Measurements from ENCODE around the gene ITSN2. TPM values are rescaled to one million over a fixed set of nuclear protein-coding genes. Genes with fewer than 3 reads are reported as not detected.

The ITSN2 gene
- total and polyA plus RNA-seq, 2 of the 8 experiments (the other 6 are each of a cell fraction or from before 2014, with no cell fraction given) = 9.3 to 17.0 TPM

- H2BK12ac ChIP-seq (ENCODE audit: low read depth, low read length) = no peak overlapping the region
- no peak overlapping the region for H3K4me2 ChIP-seq (ENCODE audit: insufficient read depth in 1 of 2, low read depth in 2 of 2, low read length in 2 of 2)
- no peak overlapping the region for H3K23ac ChIP-seq (ENCODE audit: insufficient read length)
- H4K8ac ChIP-seq (ENCODE audit: extremely low read depth, insufficient read depth, low read length) = no peak overlapping the region
- H3K18ac ChIP-seq (ENCODE audit: extremely low read depth, low read length) = no peak overlapping the region
- H2BK15ac ChIP-seq (ENCODE audit: low read length) = no peak overlapping the region
- no peaks in the 10 kb centered on the region for H3K79me1 ChIP-seq (ENCODE audit: low read depth, low read length)
- no peaks in the 10 kb centered on the region; a peak in 1 of 7 replicates for H3K27me3 ChIP-seq (replicated peaks in 1 of 4; ENCODE audit: control insufficient read depth in 3 of 4, extremely low read depth in 1 of 4, insufficient read depth in 3 of 4, low read length in 3 of 4)
- H2BK120ac ChIP-seq (replicated peaks; ENCODE audit: low read depth, low read length) = no peak overlapping the region
- no peak overlapping the region for H3K4ac ChIP-seq (replicated peaks; ENCODE audit: insufficient read length, low read depth, low read length)
- no peak overlapping the region for H3K4me3 ChIP-seq (ENCODE audit: extremely low read depth in 1 of 4, insufficient read depth in 2 of 4, low read depth in 3 of 4, low read length in 4 of 4)
- no peak overlapping the region for H3K9ac ChIP-seq (replicated peaks in 1 of 4; ENCODE audit: extremely low read depth in 1 of 4, low read depth in 3 of 4, low read length in 3 of 4)
- no peak for DNase-seq (ENCODE audit: low read depth in 1 of 2, low spot score in 2 of 2)
- no peak overlapping the region for H3K27ac ChIP-seq (ENCODE audit: low read depth, low read length)
- H2AFZ ChIP-seq (ENCODE audit: low read length) = no peak overlapping the region
- H3K9me3 ChIP-seq (ENCODE audit: insufficient read depth in 2 of 2, low read depth in 1 of 2, low read length in 1 of 2) = no peaks in the 10 kb centered on the region
- POLR2A ChIA-PET (ENCODE audit: partially characterized antibody) = no interaction called here
- H4K91ac ChIP-seq (replicated peaks; ENCODE audit: insufficient read length, low read length) = no peak overlapping the region
- H3K56ac ChIP-seq (replicated peaks; ENCODE audit: insufficient read length, low read depth, low read length) = no peak overlapping the region
- H2BK20ac ChIP-seq (ENCODE audit: low read length) = no peak overlapping the region
- peaks cover 0 to 2% of the 10 kb centered on the region in 2 experiments for H4K20me1 ChIP-seq (replicated peaks in 1 of 2; ENCODE audit: control insufficient read depth in 1 of 2, insufficient read depth in 2 of 2, low read length in 2 of 2)
- no peaks in the 10 kb centered on the region; a peak in 1 of 7 replicates for H3K4me1 ChIP-seq (replicated peaks in 1 of 4; ENCODE audit: control insufficient read depth in 3 of 4, insufficient read depth in 4 of 4, low read length in 3 of 4)
- TF ChIP-seq MAX (IDR thresholded peaks at IDR 0.05) = no peak
- no peaks in the 10 kb centered on the region for H3K23me2 ChIP-seq (ENCODE audit: low read depth, low read length)
- no peak overlapping the region for H2BK5ac ChIP-seq (ENCODE audit: low read depth, low read length)
- no peak for FAIRE-seq
- no peak overlapping the region for H3K14ac ChIP-seq (ENCODE audit: insufficient read length)
- no peak overlapping the region for H4K5ac ChIP-seq (ENCODE audit: insufficient read length, low read depth, low read length)
- CTCF ChIA-PET (ENCODE audit: partially characterized antibody) = no interaction called here
- WGBS, 2 experiments (ENCODE audit: extremely low coverage in 1 of 2, insufficient coverage in 1 of 2, insufficient read length in 1 of 2, insufficient replicate concordance in 2 of 2, low coverage in 1 of 2, low lambda C conversion rate in 2 of 2, missing lambda C conversion rate in 1 of 2) = 95% methylated on average over 12 of the region's 12 CpGs; no CpG with 5 or more reads in 1 of the 2 experiments
- H3K79me2 ChIP-seq (ENCODE audit: control insufficient read depth in 1 of 2, insufficient read depth in 2 of 2, low read length in 2 of 2) = no peaks in the 10 kb centered on the region
- no peak overlapping the region for H2AK5ac ChIP-seq (ENCODE audit: low read depth, low read length)
- no peaks in the 10 kb centered on the region for H3K36me3 ChIP-seq (ENCODE audit: control insufficient read depth in 2 of 4, insufficient read depth in 4 of 4, low read length in 3 of 4)
These were observed 155.8 kb downstream of the ITSN2 start for GRCh38 chr2:24204505-24204904.

All from H1 (cell line).